Duodenal mucosa (tissue), 2 donors: ENCODE results near the gene RADIL.

Source experiments
- H3K27ac ChIP-seq: one replicate; pipeline ENCODE4 v1.7.0; 2013; ENCODE audit warnings: low read depth, low read length
- H3K27me3 ChIP-seq, 2 donors: one replicate each; pipeline ENCODE4 v1.7.0; 2013; ENCODE audit warnings: low read length in 2 of 2, control low read depth in 1 of 2; ENCODE audit not compliant: insufficient read depth in 2 of 2, control insufficient read depth in 1 of 2
- H3K36me3 ChIP-seq, 2 donors: one replicate each; pipeline ENCODE4 v1.7.0; 2013; ENCODE audit warnings: low read length in 2 of 2, control low read depth in 1 of 2; ENCODE audit not compliant: insufficient read depth in 2 of 2, control insufficient read depth in 1 of 2
- H3K4me1 ChIP-seq, 2 donors: one replicate each; pipeline ENCODE4 v1.7.0; 2013; ENCODE audit warnings: low read length in 2 of 2, control low read depth in 1 of 2; ENCODE audit not compliant: insufficient read depth in 2 of 2, control insufficient read depth in 1 of 2
- H3K4me3 ChIP-seq, 2 donors: one replicate each; pipeline ENCODE4 v1.7.0; 2013; ENCODE audit warnings: low read length in 2 of 2, low read depth in 1 of 2
- H3K9ac ChIP-seq, 2 donors: one replicate each; pipeline ENCODE4 v1.7.0; 2013; ENCODE audit warnings: low read length in 2 of 2, low read depth in 1 of 2
- H3K9me3 ChIP-seq, 2 donors: one replicate each; pipeline ENCODE4 v1.7.0; 2013; ENCODE audit warnings: low read length in 2 of 2, control low read depth in 1 of 2; ENCODE audit not compliant: control insufficient read depth in 1 of 2

The RADIL gene

GRCh38 chr7:4775250-4775847 lies 108.2 kb downstream of the RADIL start, which contains the start of gene AP5Z1:
TSS of gene AP5Z1 (plus strand) at chr7:4775623. CDS start at chr7:4775716, 93 bp downstream.
- H3K27ac ChIP-seq: peak within 1 kb of the TSS; percentile 94
- peaks cover 14 to 20% of the 10 kb centered on the region in 2 donors for H3K4me1 ChIP-seq
- H3K4me3 ChIP-seq: peak within 1 kb of the TSS; percentile 94 to 99
- peak within 1 kb of the TSS; percentile 78 to 95 for H3K9ac ChIP-seq
- no peaks in the 10 kb centered on the region for H3K36me3 ChIP-seq
- H3K27me3 ChIP-seq: no peaks in the 10 kb centered on the region
- H3K9me3 ChIP-seq: no peaks in the 10 kb centered on the region

- Histone ChIP-seq H3K27ac (peak overlapping the region; percentile 94), H3K36me3 (no peaks in the 10 kb centered on the region), H3K9me3 (no peaks in the 10 kb centered on the region), H3K4me1 (peaks cover 14 to 20% of the 10 kb centered on the region in 2 donors), H3K27me3 (no peaks in the 10 kb centered on the region), H3K4me3 (peak overlapping the region; percentile 94 to 99), H3K9ac (peak overlapping the region; percentile 61 to 95)
Observed at GRCh38 chr7:4774658-4775249, 108.8 kb downstream of the RADIL start.

GRCh38 chr7:4774007-4774406 lies 109.5 kb downstream of the RADIL start:
- Histone ChIP-seq H3K9me3 (no peaks in the 10 kb centered on the region), H3K36me3 (no peaks in the 10 kb centered on the region), H3K4me3 (peak overlapping the region in 1 of 2 donors; percentile 99), H3K27me3 (no peaks in the 10 kb centered on the region), H3K4me1 (peaks cover 14 to 20% of the 10 kb centered on the region in 2 donors), H3K9ac (peak overlapping the region in 1 of 2 donors; percentile 95), H3K27ac (no peak overlapping the region)

DNA sequence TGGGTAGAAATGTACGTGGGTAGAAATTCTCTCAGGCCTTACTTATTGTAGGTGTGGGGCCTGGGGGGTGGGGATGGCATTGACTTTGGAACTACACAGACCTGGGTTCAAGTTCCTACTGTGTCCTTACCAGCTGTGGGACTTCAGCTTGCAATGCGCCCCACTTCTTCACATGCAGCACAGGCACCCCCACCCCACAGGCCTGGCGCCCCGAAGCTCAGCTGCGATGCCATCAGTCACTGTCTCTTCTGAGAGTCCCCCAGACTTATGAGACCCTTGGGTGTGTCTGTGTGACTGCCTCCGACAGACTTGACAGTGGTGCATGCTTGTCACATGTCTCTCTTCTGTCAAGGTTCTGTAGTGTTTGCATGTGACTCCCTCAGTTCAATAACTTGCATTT lies 111.2 kb downstream of the RADIL start:
- no peak overlapping the region for H3K27ac ChIP-seq
- H3K9ac ChIP-seq: no peak overlapping the region
- no peak overlapping the region for H3K4me3 ChIP-seq
- H3K9me3 ChIP-seq: no peaks in the 10 kb centered on the region
- H3K36me3 ChIP-seq: no peaks in the 10 kb centered on the region
- peaks cover 14 to 20% of the 10 kb centered on the region in 2 donors for H3K4me1 ChIP-seq
- no peaks in the 10 kb centered on the region for H3K27me3 ChIP-seq

DNA sequence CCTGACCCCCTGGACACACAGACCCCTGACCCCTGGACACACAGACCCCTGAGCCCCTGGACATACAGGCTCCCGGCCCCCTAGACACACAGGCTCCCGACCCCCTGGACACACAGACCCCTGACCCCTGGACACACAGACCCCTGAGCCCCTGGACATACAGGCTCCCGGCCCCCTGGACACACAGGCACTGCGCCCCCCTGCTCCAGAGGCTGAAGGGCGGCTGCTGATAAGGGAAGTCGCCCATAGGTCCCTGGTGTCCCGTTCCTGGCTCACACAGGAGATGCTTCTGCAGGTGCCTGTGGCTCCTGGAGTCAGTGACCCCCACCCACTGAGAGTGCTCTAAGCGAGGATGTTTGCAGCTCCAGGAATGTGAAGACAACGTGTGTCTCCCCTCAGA lies 111.8 kb downstream of the RADIL start:
- no peaks in the 10 kb centered on the region for H3K9me3 ChIP-seq
- H3K4me3 ChIP-seq: no peak overlapping the region
- H3K27me3 ChIP-seq: no peaks in the 10 kb centered on the region
- H3K36me3 ChIP-seq: peaks cover 0 to 3% of the 10 kb centered on the region in 2 donors
- H3K27ac ChIP-seq: no peak overlapping the region
- no peak overlapping the region for H3K9ac ChIP-seq
- H3K4me1 ChIP-seq: peaks cover 11 to 17% of the 10 kb centered on the region in 2 donors

GRCh38 chr7:4770886-4771285 lies 112.6 kb downstream of the RADIL start:
- Histone ChIP-seq H3K9me3 (no peaks in the 10 kb centered on the region), H3K4me1 (peaks cover 9% of the 10 kb centered on the region in 2 donors), H3K9ac (no peak overlapping the region), H3K4me3 (no peak overlapping the region), H3K27ac (no peak overlapping the region), H3K36me3 (peaks cover 4 to 5% of the 10 kb centered on the region in 2 donors), H3K27me3 (no peaks in the 10 kb centered on the region)

- H3K9me3 ChIP-seq: no peaks in the 10 kb centered on the region
- peaks cover 10 to 14% of the 10 kb centered on the region in 2 donors for H3K36me3 ChIP-seq
- no peak overlapping the region for H3K4me3 ChIP-seq
- H3K9ac ChIP-seq: no peak overlapping the region
- no peaks in the 10 kb centered on the region for H3K27me3 ChIP-seq
- no peak overlapping the region for H3K27ac ChIP-seq
- H3K4me1 ChIP-seq: peaks cover 7 to 9% of the 10 kb centered on the region in 2 donors
Observed at GRCh38 chr7:4769761-4770160, 113.8 kb downstream of the RADIL start.

GRCh38 chr7:4768597-4769569 lies 114.6 kb downstream of the RADIL start:
- Histone ChIP-seq H3K36me3 (peaks cover 16 to 23% of the 10 kb centered on the region in 2 donors), H3K9ac (no peak overlapping the region), H3K27ac (no peak overlapping the region), H3K9me3 (no peaks in the 10 kb centered on the region), H3K4me1 (no peaks in the 10 kb centered on the region), H3K4me3 (no peak overlapping the region), H3K27me3 (no peaks in the 10 kb centered on the region)

GRCh38 chr7:4766666-4767519 lies 116.6 kb downstream of the RADIL start:
- H3K9me3 ChIP-seq: no peaks in the 10 kb centered on the region
- H3K27ac ChIP-seq: no peak overlapping the region
- H3K4me3 ChIP-seq: no peak overlapping the region
- no peak overlapping the region for H3K9ac ChIP-seq
- no peaks in the 10 kb centered on the region for H3K27me3 ChIP-seq
- H3K36me3 ChIP-seq: peaks cover 32 to 43% of the 10 kb centered on the region in 2 donors
- no peaks in the 10 kb centered on the region for H3K4me1 ChIP-seq
